GM12865 (cell line): Measurements from ENCODE around the gene TMC3.

Experiments used
- DNase-seq: peaks from one replicate; pipeline ENCODE4 v3.0.0; 2010; ENCODE audit warnings: low read depth
- H3K4me3 ChIP-seq: 2 replicates; pipeline ENCODE4 v1.5.1; 2011; ENCODE audit warnings: mild to moderate bottlenecking, low read depth, low read length, control low read depth
- TF ChIP-seq, protein P1 (sequence below): IDR thresholded peaks from 2 replicates; pipeline ENCODE4 v1.5.1; 2011; ENCODE audit warnings: low read length, control low read depth, low read depth, inconsistent platforms; ENCODE audit not compliant: insufficient read depth; ENCODE audit errors: missing control alignments

TMC3 gene

DNA sequence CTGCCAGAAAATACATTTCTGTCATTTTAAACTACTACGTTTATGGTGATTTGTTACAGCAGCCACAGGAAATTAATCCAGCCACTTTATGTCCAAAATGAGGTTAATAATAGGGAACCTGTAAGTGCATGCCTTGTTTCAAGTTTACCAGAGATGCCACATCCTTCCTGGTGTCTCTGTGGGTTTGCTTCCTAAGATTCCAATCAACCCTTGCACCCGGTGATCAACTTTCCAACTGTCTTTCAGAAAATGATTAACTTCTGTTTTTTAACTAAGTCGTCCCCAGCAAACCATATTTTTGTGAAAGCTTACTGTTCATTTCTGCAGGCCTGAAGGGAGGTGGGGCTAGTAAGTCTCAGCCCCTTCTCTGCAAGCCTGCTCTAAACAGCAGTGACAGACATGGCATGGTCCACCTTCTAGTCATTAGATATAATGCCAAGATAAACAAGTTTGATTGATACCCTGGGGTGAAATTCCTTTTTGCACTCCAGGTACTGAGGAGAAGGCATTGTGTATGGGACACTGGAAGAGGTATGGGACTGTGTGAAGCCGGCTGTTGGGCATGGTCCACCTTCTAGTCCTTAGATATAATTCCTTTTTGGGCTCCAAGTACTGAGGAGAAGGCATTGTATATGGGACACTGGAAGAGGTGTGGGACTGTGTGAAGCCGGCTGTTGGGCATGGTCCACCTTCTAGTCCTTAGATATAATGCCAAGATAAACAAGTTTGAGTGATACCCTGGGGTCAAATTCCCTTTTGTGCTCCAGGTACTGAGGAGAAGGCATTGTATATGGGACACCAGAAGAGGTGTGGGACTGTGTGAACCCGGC lies 11.1 kb upstream of the TMC3 start:
- no peak for DNase-seq

DNA sequence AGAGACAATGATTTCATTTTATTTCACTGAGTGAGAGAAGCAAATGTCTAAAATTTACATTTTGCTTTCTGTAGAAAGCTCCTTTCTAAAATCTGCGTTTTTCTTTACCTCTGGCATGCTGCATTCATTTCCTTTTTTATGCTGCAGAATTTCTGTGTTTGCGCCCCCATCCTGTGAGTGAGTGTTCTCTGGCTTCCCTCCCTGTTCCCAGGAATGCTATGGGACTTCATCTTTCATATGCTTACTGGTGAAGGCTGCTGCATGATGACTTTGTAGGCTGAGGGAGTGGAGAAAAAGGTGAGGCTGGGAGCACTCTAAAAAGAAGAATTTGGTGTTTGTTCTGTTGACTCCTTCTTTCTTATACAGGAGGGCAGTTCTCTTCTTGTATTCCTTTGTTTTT lies 7.7 kb upstream of the TMC3 start:
- no peak for DNase-seq
- TF ChIP-seq, protein P1, sequence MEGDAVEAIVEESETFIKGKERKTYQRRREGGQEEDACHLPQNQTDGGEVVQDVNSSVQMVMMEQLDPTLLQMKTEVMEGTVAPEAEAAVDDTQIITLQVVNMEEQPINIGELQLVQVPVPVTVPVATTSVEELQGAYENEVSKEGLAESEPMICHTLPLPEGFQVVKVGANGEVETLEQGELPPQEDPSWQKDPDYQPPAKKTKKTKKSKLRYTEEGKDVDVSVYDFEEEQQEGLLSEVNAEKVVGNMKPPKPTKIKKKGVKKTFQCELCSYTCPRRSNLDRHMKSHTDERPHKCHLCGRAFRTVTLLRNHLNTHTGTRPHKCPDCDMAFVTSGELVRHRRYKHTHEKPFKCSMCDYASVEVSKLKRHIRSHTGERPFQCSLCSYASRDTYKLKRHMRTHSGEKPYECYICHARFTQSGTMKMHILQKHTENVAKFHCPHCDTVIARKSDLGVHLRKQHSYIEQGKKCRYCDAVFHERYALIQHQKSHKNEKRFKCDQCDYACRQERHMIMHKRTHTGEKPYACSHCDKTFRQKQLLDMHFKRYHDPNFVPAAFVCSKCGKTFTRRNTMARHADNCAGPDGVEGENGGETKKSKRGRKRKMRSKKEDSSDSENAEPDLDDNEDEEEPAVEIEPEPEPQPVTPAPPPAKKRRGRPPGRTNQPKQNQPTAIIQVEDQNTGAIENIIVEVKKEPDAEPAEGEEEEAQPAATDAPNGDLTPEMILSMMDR, result no peak
- no peak overlapping the region for H3K4me3 ChIP-seq

More for the DNA sequence above, 11.1 kb upstream of the TMC3 start:
- H3K4me3 ChIP-seq, result no peak overlapping the region
- TF ChIP-seq, protein P1, result no peak

DNA sequence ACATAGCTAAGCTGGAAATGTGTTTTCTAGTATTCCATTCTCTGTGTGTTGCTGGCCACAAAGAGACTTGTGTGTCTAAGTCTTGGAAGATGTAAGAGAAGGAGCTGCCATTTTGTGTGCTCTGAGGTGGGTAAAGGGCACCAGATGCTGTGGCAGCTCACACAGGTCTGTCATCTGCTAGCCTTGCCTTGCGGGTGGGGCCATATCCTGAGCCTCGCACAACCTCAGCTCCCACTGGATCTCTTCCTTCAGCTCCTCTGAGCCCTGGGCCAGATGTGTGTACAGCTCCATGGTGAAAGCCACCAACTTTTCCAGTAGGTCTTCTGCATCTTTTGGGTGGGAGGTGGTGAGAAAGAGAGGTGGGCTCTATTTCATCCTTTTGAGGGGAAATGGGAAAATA lies 6.7 kb upstream of the TMC3 start:
- TF ChIP-seq, protein P1, result no peak
- no peak overlapping the region for H3K4me3 ChIP-seq
- no peak for DNase-seq

DNA sequence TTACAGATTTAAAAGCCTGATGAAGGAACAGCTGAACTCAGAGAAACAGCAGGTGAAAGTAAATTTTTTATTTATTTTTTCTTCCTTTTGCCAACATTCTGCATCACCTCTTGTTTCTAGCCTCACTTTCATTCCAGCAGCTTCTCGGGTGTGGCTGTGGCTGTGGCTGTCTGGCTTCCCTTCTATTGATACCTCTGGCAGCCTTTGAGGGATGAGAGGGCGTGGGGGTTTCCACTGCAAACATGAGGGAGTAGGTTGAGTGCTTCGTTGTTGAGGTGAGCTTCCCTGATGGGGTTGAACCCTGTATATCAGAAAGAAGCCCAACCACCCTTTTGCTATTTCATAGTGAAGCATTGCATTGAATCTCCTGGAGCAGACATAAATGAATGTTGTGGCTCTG lies 6.2 kb upstream of the TMC3 start:
- TF ChIP-seq, protein P1, result no peak
- no peak overlapping the region for H3K4me3 ChIP-seq
- no peak for DNase-seq

DNA sequence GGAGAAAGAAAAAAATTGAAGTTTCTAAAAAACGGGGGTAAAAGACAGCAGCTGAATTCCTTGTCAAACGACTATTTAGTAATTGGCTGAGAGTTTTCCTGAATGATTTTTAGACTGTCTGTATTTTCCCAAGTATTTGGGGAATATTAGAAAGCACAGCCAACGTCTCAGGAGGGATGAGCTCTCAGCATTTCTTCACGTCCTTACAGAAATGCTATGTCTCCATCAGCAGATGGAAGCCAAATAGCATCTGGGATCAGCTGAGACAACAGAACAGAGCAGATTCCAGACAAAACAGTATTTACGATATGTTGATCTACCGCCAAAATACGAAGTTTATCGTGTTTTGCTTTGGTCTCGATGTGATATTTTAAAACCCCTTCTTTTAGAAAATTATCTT lies 5.3 kb upstream of the TMC3 start:
- no peak overlapping the region for H3K4me3 ChIP-seq
- no peak for DNase-seq
- TF ChIP-seq, protein P1, result no peak

DNA sequence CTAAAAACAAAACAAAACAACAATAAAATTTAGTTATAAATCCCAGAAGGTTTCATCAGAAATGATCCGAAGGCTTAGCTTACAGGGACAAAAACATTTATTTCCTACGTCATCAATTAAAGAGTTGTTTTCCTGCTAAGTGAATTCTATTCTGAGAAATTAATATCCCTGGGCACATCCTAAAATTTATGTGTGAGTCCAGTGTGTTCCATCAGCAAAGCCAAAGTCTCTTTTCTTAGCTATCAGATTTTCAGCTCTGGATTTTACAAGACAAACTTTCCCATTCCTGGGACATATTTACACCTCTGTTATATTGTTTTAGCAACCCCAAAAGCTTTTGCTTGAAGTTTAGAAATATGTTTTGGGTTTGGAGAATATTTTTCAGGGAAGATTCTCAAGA lies 4.4 kb upstream of the TMC3 start:
- DNase-seq, result no peak
- TF ChIP-seq, protein P1, result no peak
- no peak overlapping the region for H3K4me3 ChIP-seq

DNA sequence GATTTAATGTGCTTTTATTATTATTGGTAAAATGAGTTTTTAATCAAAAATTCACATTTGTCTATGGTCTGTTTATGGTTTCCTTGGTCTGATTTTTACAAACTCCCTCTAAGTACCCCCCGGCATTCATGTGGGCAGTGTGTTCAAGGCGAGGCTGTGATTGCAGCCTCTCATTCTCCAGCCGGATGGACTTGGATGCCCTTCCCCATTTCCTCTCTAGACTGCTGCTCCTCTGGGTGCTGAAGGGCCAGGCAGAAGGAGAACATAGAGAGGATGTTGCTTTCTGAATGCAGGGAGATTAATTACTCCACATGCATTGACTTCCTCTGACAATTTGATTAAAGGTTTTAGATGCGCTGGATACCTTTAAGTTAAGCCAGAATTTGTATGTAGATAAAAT lies 3.9 kb upstream of the TMC3 start:
- no peak overlapping the region for H3K4me3 ChIP-seq
- DNase-seq, result no peak
- TF ChIP-seq, protein P1, result no peak
